GM19240 (cell line): ENCODE data around the gene SOBP.
"Not testable (repeated sequence)": the region's sequence is repeated elsewhere in the genome, so short reads cannot be mapped to it uniquely, and the experiment has no call there.

Experiments used
- DNase-seq: peaks from one replicate; pipeline ENCODE4 v3.0.0; 2011; ENCODE audit warnings: low spot score; ENCODE audit not compliant: insufficient read length

SOBP gene

DNA sequence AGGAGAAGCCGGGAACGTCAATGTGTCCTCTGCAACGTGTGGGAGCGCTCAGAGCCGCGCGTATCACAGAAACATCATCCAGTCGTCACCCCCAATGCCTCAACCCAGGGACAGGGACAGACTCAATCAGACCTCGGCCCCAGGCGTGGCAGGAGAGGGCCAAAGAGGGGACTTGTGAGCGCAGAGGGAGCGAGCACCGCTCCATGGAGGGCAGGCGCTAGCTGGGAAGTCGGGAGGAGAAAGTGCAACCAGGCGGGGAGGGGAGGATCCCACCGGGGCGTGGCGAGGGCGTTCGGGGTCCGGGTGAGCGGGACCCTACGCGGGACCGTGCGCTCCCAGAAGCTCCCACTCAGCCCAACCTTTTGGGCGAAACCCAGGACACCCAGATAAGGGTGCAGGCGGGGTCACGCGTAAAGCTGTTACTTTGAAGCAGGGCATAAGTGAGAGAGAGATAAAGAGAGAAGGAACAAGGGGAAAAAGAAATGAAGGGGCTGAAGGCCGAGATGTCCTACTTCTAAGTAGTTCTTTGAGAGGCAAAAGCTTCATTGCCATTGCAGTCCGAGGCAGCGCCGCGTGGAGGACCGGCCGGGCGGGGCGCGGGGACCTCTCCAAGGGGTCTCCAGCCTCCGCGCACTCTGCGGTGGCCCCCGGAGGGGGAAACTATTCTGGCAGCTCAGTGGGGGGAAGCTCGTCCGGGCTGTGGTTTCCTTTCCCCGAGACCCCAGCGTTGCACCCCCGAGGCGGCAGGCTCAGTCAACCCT lies 862 bp upstream of the SOBP start:
- peak; percentile 13 for DNase-seq

DNA sequence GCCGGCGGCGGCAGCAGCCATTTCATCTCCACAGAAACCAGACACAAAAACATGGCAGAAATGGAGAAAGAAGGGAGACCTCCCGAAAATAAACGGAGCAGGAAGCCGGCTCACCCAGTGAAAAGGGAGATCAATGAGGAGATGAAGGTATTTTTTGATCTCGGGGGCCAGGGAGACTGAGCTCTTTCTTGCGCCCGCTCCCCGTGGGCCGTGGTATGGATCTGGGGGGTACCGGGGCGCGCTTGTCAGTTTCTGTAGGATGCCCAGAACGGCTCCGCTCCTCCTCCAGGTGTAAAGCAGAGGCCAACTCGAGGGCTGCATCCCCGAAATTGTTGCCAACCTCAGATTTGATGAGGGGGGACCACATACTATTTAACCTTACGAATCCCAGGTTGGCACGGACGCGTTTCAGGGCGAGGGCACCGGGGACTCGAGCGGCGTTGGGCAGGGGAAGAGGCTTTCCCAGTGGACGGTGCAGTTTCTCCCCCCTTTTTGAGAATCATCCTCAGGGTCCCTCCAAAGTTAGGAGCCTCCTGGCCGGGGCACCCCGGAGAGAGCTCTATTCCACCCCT lies 735 bp downstream of the SOBP start:
- DNase-seq = no peak

DNA sequence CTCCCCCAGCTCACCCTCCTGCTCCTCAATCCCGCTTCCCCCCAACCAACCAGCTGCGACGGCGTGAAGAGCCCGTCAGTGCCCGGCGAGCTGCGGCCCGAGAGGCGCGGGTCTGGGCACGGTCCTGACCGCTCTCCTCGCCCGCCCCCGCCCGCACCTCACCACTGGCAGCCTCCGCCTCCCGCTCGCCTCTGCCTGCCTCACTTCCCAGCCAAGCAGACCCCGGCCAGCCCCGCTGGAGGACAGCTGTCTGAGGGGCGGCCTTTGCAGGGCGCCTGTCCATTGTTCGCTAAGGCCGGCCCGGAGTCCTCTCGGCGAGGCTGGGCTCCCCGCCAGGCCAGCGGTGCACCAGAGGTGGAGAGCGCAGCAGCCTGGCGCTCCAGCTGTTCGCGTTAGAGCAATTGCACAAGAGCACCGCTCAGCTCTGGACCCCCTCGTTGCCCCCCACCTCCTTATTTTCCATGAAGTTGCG lies 1.3 kb downstream of the SOBP start:
- DNase-seq = no peak

DNA sequence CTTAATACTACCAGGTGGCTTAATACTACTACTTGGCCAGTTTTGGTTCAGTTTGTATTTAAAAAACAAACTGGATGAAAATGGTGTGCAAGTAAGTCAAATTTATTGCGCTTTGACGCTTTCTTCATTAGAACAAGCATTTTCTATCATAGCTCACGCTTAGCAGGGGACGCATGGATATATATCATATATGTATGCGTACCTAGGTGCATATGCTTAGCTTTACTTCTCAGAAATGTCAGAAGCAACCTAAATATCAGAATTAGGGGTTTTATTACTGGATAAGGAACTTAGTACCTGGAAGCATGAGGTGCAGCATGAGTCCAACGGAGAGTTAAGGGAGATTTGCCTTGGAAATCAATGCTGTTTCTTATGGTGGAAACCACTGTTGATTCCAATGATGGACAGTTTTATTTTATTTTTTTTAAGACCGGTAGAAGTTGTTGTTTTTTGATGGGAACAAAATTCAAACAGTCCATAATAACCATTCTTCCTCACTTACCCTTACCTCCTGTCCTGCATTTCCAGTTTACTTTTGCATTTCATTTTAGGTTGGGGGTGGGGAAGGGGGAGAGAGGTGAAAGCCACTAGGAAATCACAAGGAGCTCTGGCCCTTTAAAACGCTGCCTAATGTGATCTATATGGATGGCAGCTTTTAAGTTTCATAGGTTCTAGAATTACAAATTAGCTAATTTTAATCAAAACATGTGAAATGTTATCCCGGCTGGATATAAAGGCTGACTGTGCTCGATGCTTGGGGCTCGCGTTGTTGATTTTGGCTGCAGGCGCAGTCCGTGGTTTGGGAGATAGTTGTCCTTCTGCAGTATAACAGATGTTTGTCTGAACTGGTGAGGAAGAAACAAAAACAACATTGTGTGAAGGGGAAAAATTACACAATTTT lies 2.1 kb downstream of the SOBP start:
- DNase-seq = no peak

DNA sequence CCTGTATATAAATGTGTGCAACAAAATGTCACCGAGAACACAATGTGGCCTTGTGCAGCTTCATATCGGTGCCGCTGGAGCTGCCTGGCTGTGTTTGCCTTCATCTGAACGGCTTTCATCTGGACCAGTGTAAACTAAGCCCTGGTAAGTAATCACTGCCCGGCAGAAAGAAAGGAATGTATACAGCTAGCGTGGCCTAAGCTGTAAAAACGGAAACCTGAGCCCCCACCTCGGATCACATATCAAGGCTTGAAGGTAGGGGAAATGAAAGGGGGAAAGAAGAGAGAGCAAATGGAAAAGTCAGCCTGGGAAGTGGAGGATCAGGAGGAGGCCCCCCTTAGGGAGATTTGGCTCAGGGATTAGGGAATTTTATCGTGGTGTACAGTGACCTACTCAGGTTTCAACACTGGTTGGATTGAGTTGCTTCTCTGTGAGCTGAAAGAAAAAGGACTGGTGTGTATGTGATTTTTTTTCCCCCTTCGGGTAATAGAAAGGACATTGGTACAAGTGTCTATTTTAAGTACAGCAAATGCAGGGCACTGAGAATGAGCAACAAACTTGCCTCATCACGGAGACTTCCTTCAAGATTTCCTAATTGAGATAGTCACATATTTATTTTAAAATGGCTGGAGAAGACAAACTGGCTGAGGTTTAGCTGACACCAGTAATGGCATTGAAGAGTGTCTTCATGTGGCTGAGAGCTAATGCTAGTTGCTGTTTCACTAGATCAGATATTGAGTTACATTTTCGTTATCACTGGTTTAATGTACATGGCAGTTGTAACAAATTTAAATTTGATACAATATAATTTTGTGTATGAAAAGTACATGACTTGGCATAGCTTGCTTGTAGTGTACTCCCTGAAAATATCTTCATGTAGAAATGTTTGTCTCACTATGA lies 3.5 kb downstream of the SOBP start:
- DNase-seq = no peak

DNA sequence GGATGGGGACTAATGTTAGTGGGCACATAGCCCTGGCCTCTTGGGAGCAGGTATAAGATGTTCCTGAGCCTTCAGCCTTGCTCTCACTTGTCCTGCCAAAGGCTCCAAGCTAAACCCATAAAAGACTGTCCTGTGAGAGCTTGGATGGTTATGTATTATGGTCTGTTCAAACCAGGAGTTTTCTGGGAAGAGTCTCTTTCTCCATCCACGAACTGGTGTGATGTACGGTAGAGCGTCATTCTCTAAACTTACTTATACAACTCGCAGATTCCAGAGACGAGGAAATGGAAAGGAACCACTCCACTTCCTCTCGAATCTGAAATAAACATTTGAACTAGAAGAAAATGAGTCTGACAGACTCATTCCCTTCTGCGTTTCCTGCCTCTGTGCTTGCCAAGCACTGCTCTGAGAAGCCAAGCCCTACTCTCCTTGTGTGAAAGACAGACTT lies 5.3 kb downstream of the SOBP start:
- DNase-seq = no peak

DNA sequence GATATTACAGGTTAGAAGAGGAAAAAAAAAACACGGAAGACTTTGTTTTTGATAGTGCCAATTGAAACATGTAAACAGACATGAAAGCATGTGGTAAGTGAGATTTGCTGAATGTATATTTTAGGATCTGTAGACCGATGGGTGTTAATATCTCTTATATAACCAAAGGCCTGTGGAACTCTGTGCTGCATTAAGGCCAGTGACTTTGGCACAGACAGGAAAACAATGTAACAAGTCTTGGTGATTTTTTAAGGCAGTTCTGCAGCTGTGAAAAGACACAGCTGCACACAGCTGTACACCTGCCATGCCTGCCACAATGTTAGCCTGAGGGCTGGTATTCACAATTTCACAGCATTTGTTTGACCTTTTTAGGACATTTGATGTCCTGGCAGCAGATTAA lies 6.1 kb downstream of the SOBP start:
- no peak for DNase-seq

DNA sequence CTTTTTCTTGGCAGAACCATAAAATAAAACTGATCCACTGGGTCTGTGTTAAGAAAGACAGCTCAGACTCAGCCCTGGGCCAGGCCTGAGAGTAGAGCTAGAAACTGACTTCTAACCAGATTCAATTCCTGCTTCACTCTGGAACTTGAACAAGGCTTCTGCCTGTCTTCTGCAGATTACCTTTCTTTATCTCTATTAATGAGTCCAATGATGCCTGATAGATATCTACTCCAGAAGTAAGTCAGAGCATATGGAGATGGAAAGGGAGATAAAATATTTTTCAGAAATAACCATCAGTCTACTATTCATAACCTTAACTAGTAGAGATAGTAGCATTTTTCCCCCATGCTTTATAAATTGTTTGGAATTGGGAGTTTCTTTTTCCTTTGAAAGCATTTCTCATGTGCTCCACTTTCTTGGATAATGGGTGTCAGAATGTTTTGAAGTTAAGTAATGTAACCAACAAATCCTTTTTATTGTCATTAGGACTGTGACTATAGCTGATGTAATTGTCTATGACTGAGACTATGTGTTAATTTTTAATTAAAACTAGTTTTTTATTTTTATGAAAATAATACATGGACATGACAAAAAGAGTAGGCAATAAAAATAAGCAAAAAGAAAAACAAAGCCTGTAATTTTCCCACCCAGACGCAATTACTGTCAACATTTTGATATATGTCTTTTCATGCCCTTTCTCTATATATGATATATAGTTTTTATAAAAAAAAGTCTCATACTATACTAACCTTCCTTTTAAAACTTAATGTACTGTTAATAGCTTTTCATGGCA lies 7.2 kb downstream of the SOBP start:
- no peak for DNase-seq

DNA sequence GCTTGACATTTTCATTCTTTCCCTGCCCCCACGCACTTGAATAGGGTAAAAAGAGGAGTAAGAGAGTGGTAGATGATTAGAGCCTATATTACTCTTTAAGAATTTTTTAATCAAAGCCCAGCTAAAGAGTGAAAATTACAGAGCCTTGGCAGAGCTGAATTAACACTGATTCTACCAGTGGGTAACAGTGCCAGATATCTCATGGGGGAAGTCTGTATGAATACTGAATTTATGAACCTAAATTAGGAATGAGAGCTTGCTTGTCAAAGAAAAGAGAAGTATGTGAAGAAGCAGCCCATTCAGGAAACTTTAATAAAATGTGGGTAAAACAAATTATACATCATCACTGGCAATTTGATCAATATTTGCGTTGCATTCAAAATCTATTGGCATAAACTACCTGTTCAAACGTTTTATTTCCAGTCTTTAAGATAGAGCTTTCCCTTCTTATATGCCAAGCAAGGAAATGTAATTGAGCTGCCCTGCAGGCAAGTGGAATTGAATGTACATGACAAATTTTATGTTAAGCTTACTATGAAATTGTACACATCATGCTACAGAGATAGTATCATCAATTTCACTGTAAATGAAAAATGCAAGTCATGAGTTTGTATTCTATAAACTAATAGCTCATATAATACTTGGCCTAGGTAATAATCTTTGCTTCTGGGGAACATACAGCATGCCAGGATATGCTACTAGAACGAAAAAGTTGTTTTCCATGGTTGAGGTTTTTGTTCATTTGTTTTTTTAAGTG lies 14.5 kb downstream of the SOBP start:
- no peak for DNase-seq

DNA sequence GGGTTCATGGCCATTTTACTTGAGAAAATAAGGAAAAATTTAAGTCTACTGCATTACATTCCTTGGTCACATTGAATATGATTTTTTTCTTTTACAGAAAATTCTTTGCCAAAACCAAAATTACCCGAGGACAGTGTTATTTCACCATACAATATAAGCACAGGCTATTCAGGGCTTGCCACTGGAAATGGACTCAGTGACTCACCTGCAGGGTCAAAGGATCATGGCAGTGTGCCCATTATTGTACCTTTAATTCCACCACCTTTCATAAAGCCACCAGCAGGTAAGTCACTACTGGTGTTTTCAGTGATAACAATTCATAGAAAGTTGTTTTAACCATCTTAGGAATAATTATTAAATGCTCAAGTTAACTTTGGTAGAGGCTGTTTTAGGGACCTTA lies 16.2 kb downstream of the SOBP start:
- DNase-seq = no peak

DNA sequence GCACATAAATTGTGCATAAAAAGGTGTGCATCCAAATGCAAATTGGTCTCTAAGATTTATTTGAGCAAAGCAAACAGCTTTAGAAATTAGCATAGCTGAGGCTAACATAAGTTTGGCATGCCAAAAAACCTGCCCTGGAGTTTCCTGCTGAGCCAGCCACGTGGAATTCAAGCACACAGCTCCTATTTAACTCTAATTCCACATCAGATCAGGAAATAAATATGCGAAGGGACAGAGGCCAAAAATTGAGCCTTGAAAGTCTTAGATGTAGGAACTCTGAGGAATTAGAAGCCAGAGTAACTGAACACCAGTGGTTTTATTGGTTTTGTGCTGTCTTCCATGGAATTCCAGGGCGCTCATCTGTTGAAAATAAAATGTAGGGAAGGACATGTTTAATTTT lies 19.6 kb downstream of the SOBP start:
- DNase-seq = no peak

DNA sequence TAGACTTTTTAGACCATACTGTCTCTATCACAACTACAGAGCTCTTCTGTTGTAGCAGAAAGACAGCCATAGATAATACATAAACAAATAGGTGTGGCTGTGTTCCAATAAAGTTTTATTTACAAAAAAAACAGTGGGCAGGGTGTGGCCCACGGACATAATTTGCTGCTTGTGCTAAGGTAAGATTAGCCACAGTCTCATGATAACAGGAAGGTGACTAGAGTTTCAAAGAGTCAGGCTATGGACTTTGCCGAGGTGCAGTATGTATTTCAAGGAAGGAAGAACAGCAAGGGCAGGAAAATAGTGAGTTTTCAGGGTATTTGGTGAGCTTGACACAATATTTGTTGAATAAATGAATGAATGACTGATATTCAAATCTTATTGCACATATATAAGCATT lies 20.2 kb downstream of the SOBP start:
- no peak for DNase-seq

DNA sequence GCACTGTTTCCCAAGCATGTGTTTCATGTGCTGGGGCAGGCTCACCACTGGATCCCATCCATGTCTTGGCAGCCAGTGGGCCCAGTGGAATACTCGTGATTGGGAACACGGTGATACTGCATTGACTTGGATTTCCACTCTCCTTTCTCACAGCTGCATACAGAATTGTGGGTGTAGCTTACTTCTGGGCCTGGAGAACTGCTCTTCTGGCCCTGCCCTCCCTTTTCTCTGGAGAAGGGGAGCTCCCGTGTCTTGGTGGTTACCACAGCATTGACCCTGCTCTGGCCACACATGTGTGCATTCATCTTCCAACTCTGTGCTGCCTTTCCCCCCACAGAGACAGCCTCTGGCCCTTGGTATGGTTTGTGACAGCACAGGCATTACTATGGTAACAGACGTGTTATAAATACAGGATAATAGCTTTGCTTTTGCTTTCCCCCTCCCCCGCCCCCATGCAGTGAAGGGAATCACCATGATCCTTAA lies 21.6 kb downstream of the SOBP start:
- no peak for DNase-seq

DNA sequence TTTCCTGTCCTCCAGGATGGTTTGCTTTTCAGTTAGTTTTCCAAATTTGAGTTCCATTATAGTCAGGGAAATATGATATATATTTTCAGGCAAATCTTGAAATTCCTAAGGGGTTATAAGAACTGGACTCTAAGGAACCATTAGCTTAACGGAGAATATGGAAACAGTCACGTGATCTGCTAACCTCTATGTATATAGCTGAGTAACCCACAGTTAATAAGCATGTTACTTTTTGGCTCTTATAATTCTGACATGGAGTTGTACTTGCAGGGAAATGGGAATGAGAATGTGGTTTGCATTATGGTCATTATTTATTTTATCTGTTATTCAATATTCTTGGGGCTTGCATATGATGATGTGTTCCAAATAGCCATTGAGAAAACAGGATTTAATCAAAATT lies 23.3 kb downstream of the SOBP start:
- no peak for DNase-seq

DNA sequence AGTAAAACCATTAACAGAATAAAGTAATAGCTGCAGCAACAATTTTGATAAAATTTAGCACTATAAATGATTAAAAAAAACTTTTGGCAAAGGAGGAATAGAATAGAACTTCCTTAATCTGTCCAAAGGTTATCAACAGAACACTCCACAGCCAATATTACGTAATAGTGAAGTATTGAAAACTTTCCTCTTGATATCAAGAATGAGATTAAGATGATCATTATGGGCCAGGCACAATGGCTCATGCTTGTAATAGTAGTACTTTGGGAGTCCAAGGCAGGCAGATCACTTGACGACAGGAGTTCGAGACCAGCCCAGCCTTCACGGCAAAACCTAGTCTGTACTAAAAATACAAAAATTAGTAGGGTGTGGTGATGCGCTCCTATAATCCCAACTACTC lies 26.0 kb downstream of the SOBP start:
- no peak for DNase-seq

DNA sequence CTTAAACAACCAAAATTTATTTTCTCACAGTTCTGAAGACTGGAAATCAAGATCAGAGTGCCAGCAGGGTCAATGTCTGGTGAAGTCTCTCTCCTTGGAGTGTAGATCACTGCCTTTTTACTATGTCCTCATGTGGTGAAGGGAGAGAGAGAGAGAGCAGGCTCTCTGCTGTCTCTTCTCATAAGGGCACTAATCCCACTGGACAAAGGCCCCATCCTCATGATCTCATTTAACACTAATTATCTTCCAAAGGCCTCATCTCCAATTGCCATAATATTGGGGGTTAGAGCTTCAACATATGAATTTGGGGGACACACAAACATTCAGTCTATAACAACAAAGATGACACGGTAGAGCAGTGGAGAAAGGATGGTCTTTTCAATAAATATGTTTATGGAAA lies 27.4 kb downstream of the SOBP start:
- DNase-seq = no peak

DNA sequence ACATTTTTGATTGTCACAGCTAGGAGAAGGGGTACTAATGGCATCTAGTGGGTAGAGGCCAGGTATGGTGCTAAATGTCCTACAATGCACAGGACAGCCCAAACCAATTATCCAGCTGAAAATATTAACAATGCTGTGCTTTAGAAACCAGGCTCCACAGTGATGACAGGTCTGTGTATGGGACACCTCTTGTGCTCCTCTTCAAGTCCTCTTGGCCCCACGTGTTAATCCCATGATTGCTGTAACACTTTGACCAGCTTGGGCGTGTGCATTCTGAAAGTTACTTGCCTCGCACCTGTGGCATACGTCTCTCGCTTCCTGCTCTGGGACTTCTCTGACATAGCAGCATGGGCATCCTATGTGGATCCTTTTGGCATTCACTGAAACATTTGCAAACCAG lies 29.3 kb downstream of the SOBP start:
- DNase-seq = not testable (repeated sequence)

DNA sequence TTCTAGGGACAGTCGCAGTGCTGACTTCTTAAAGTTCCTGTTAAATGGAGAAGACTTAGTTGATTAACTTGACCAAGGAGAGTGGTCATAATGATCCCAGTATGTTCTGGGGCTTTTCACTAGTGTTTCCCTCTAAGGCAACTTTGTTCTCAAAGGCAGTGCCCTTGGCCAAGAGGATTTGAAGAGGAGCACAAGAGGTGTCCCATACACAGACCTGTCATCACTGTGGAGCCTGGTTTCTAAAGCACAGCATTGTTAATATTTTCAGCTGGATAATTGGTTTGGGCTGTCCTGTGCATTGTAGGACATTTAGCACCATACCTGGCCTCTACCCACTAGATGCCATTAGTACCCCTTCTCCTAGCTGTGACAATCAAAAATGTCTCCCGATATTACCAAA lies 30.8 kb downstream of the SOBP start:
- DNase-seq = not testable (repeated sequence)

DNA sequence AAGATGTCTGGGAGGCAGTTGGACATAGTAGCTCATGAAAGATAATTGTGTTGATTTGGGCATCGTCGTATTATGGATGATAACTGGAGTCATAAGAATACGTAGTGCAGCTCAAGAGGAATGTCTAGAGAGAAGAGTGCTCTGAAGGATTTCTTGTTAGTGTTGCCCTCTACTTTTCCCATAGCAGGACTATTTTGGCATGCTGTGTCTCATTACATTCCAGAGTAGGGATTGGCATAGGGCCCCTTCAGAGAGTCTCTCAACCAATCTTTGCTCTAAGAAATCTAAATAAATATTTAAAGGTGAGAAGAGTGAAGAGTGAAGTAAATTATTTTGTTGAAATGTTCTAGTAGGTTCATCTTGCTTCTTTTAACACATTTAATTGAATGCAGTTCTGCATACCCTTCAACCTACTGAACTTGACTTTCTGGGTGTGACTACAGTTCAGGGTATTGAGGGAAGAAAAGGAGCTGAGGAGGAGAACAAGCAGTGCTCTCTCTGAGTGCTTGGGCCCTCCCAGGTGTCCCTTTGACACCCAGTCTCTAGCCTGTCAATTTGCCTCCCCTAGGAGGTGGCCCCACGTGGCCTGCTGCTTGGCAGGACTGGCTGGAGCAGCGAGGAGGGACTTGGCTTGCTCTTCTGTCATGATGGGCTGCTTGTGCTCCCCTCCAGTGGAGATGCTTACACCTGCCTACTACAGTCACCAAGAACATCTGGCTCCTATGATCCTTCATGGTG lies 33.3 kb downstream of the SOBP start:
- no peak for DNase-seq
